Measurements from ENCODE around the gene PCDH20. TPM values are rescaled to one million over a fixed set of nuclear protein-coding genes. Genes with fewer than 3 reads are reported as not detected.

Gene PCDH20
- 1 to 10 TPM in 2 of 6 experiments, under 1 TPM in 4; 0.61 to 8.8 (median 0.77) TPM for total RNA-seq
- long read RNA-seq, full-length matches to known transcripts, result 1 of 1 reads
- long read RNA-seq, partial matches to known transcripts, result 0 of 1 reads
- long read RNA-seq, other reads (novel, unspliced or antisense), result 0 of 1 reads

- Histone ChIP-seq H3K4me3 (peak within 1 kb of the TSS; percentile 35 to 52 (median 46)), H3K36me3 (no peaks in the 10 kb centered on the region), H3K27ac (peak within 1 kb of the TSS in 1 of 3 donors; percentile 50), H3K4me1 (peaks cover 0 to 3% (median 0%) of the 10 kb centered on the region in 4 donors), H3K27me3 (no peaks in the 10 kb centered on the region), H3K9me3 (no peaks in the 10 kb centered on the region)
- no peak for TF ChIP-seq POLR2A (IDR thresholded peaks at IDR 0.05)
- TF ChIP-seq, protein P1, sequence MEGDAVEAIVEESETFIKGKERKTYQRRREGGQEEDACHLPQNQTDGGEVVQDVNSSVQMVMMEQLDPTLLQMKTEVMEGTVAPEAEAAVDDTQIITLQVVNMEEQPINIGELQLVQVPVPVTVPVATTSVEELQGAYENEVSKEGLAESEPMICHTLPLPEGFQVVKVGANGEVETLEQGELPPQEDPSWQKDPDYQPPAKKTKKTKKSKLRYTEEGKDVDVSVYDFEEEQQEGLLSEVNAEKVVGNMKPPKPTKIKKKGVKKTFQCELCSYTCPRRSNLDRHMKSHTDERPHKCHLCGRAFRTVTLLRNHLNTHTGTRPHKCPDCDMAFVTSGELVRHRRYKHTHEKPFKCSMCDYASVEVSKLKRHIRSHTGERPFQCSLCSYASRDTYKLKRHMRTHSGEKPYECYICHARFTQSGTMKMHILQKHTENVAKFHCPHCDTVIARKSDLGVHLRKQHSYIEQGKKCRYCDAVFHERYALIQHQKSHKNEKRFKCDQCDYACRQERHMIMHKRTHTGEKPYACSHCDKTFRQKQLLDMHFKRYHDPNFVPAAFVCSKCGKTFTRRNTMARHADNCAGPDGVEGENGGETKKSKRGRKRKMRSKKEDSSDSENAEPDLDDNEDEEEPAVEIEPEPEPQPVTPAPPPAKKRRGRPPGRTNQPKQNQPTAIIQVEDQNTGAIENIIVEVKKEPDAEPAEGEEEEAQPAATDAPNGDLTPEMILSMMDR (IDR thresholded peaks at IDR 0.05), result no peak
- DNase-seq (no peak), ATAC-seq (no peak)
- 24% methylated on average over 3 of the region's 3 CpGs for WGBS (ENCODE audit: insufficient coverage, low coverage, low lambda C conversion rate, missing lambda C conversion rate)
- intact Hi-C loops (cut with DNase I), result no loop called here
These were observed at the start of gene PCDH20 for GRCh38 chr13:61415749-61416148. TSS of gene PCDH20 (minus strand) at chr13:61415849. CDS start at chr13:61415158, 691 bp downstream.

GRCh38 chr13:61463024-61463423, 47.4 kb upstream of the PCDH20 start:
- Histone ChIP-seq H3K36me3 (no peaks in the 10 kb centered on the region), H3K27ac (no peak overlapping the region), H3K9me3 (no peaks in the 10 kb centered on the region), H3K4me3 (no peak overlapping the region), H3K4me1 (no peaks in the 10 kb centered on the region), H3K27me3 (no peaks in the 10 kb centered on the region)
- TF ChIP-seq, protein P1 (IDR thresholded peaks at IDR 0.05), result no peak
- no peak for TF ChIP-seq POLR2A (IDR thresholded peaks at IDR 0.05)
- WGBS (ENCODE audit: insufficient coverage, low coverage, low lambda C conversion rate, missing lambda C conversion rate), result 58% methylated on average over 1 of the region's 1 CpG
- no peak for DNase-seq
- no peak for ATAC-seq
- intact Hi-C loops (cut with DNase I), result no loop called here

GRCh38 chr13:61453121-61453520, 37.5 kb upstream of the PCDH20 start:
- TF ChIP-seq POLR2A (IDR thresholded peaks at IDR 0.05), result no peak
- TF ChIP-seq, protein P1 (IDR thresholded peaks at IDR 0.05), result no peak
- ATAC-seq (no peak), DNase-seq (no peak)
- 46% methylated on average over 1 of the region's 1 CpG for WGBS (ENCODE audit: insufficient coverage, low coverage, low lambda C conversion rate, missing lambda C conversion rate)
- no peaks in the 10 kb centered on the region for H3K9me3 ChIP-seq
- H3K4me1 ChIP-seq, result no peaks in the 10 kb centered on the region
- intact Hi-C loops (cut with DNase I), result no loop called here
- no peaks in the 10 kb centered on the region for H3K27me3 ChIP-seq
- no peak overlapping the region for H3K4me3 ChIP-seq
- no peak overlapping the region for H3K27ac ChIP-seq
- no peaks in the 10 kb centered on the region for H3K36me3 ChIP-seq

GRCh38 chr13:61432029-61432428, 16.4 kb upstream of the PCDH20 start:
- WGBS (ENCODE audit: insufficient coverage, low coverage, low lambda C conversion rate, missing lambda C conversion rate), result 14% methylated on average over 1 of the region's 1 CpG
- Histone ChIP-seq H3K36me3 (no peaks in the 10 kb centered on the region), H3K9me3 (no peaks in the 10 kb centered on the region), H3K27me3 (no peaks in the 10 kb centered on the region), H3K27ac (no peak overlapping the region), H3K4me1 (no peaks in the 10 kb centered on the region), H3K4me3 (no peak overlapping the region)
- intact Hi-C loops (cut with DNase I), result no loop called here
- no peak for DNase-seq
- no peak for TF ChIP-seq POLR2A (IDR thresholded peaks at IDR 0.05)
- TF ChIP-seq, protein P1 (IDR thresholded peaks at IDR 0.05), result no peak
- no peak for ATAC-seq

Data from right lobe of liver (tissue), 6 donors.